HG03520 (cell line): ENCODE results near the gene FOXN3.

Source experiments
- ATAC-seq: cut with Tn5 transposase; IDR thresholded peaks from one replicate; pipeline ENCODE4 v1.9.1; 2021; ENCODE audit warnings: mild to moderate bottlenecking, moderate library complexity; ENCODE audit not compliant: unreplicated experiment

The FOXN3 gene

DNA sequence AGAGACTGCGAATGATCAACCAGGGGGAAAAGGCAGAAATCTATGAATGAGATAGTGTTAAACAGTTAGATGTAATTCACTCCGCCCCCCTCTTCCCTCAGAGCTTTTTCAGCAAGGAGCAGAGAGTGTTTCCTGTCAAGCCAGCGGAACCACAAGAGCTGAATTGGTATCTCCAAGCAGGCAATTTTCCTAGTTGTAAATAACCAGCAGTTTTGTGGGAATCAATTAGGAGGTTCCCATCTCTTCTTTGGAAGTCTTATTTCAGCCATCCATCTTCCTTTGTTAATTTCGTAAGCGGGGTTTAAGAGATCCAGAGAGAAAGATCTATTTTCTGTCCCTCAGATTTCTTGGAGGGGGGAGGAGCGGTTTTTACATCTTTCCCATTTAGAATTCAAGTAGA lies 178.0 kb downstream of the FOXN3 start:
- no peak for ATAC-seq

DNA sequence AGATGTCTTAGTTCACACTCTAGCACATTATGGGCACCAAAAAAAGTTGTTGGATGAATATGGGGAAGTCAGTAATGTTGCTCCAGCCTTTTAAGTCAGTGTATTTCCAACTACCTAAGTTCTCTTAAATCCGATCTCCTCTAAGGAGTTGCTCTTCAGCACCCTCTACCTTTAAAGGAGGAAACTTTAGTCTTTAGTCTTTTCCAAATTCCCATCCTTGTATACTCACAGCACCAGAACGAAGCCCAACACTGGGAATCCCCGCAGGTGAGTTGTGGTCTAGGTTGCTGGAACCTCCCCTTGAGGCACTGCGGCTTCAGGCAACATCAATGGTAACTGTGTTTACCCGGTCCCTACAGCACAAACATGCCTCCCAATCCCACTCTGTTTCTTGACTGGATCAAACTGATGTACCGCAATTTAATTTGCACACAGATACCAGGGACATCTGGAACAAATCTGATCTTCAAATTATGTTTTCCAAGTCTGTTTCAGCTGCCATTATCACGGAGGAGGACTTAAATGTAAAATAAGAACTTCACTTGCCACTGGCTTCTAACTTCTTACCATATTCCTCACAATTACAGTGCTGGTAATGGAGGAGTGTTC lies 179.0 kb downstream of the FOXN3 start:
- no peak for ATAC-seq

DNA sequence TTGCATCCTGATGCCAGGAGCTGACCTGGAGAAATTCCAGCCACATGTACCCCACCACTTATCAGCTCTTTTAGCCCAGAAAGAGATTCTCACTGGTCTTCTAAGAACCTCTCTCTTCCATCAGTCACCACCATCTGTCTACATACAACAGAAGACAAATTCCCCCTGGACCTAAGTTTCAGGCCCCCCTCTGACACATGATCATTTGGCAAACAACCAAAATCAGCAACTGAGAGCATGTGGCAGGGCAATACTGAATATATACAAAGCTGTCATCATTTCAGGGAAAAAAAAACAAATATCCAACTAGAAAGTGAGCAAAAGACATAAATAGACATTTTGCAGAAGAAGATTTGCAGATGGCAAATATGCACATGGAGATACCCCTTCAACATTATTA lies 180.2 kb downstream of the FOXN3 start:
- no peak for ATAC-seq

DNA sequence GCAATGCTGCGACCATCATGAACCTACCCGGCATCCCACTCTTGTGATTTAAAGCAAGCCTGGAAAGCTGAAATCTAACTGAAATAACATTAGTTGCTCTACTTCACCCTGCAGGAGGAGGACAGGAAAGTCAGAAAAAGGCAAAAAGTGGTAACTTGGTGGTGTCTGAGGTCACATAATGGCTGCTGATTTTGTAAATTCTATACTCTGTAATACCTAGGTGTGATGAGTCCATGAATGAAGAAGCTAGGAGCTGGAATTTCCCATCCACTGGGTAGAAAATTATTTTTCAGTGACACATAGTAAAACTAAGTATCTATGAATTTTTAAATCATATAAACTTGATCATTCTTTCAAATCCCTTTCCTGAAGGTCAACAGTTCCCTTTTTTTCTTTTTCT lies 183.8 kb downstream of the FOXN3 start:
- no peak for ATAC-seq

DNA sequence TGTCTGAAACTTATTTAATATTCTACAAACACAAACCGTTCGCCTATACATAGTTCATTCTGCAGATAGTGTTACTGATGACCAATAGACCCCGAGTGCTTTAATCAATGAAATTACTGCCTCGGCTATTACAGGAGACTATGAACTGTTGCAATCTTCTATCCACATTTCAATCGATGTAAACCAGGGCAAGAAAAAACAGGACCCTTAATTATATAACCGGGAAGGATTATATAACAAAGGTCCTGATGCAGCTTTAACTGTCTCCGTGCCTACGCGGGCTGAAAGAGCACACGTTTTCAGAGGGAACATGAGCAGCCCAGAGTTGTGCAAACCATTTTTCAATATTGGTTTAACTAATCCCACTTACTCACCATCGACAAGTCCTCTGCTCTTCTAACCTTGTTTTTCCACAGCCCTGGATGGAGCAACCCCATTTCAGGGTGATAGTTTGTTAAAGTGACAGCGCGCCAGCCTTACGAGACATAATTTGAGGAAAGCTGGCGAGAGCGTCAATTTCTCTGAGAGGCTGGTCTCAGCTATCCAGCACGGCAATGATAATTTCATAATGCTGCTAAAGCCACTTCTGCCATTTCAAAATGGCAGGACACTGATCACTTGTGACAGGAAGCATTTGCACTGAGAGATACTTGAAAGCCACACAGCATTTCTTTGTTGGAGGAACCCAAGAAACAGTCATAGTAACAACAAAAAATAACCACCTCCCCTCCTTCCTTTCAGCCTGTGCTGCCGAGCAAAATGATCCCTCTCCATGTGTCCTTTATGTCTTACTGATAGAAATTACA lies 184.6 kb downstream of the FOXN3 start:
- ATAC-seq = no peak

DNA sequence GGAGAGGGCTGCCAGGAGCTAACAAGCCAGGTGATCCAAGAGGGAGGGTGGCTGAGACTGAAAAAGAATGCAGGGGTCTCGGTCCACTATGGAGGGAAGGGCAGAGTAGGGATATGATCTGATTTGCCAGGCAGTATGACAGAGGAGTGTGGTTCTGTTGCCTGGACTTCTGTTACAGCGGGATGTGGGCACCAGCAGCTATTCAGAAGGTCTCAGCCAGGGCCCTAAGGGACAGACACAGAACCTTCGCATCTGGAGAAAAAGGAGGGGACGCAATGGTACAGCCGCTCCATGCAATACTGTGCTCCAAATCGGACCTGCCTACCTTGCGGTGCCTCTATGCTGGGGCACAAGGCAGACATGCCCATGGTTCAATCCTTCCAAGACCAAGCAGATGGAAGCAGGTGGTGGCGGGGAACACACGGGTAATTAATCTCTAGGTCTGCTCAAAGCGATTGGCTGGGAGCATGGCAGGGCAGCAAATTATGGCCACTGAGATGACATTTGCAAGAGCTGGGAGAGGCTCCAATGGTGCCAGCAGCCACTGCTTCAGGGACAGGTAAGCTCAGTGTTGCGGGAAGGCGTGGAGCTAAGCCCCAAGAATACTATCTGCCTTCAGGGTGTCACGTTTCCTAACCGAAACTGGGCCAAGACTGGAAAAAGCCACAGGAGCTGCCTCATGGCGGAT lies 185.5 kb downstream of the FOXN3 start:
- no peak for ATAC-seq

DNA sequence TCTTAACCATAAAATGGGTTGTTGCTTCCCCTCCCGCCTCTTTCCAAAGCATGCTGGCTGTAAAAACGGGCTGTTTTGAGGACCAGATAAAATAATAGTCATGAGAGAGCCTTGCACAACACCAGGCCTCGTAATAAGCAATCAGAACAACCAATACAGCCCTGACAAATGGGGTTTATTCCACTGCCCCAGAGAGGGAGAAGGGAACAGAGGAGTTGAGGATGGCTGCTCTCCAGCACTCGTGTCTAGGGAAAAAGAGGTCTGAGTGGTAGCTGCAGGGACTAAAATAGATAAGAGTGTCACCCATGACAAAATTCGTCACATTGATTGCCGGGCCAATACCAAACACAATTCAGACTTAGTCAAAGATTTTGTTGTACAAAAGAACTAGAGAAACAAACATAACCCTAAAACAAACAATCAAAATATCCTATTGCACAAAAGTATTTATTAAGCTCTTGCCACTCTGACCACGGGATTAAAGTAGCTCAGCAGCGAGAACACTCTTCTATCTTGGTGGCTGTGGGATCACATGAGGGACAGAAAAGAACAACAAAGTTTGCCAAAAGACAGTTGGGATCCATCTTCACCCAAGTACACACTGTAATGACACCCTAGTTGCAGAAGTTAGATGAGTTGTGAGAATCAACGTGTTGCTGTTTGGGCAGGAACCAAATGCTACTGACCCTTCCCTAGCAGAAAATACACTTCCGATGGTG lies 188.0 kb downstream of the FOXN3 start:
- ATAC-seq = no peak

DNA sequence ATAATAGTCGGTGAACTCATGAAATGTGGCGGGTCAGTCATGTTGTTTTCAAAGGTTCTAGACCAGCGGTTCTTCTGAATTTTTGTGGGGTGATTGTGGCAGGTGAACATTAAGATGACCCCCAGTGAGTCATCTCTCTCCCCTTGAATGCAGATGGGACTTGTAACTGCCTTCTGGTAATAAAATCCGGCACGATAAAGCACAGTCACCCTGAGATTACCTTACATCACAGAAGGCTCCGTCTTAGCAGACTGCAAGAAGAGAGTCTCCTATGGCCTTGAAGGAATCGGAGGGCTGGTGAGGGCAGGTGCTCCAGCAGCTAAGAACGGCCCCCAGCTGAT lies 189.6 kb downstream of the FOXN3 start:
- ATAC-seq = no peak

DNA sequence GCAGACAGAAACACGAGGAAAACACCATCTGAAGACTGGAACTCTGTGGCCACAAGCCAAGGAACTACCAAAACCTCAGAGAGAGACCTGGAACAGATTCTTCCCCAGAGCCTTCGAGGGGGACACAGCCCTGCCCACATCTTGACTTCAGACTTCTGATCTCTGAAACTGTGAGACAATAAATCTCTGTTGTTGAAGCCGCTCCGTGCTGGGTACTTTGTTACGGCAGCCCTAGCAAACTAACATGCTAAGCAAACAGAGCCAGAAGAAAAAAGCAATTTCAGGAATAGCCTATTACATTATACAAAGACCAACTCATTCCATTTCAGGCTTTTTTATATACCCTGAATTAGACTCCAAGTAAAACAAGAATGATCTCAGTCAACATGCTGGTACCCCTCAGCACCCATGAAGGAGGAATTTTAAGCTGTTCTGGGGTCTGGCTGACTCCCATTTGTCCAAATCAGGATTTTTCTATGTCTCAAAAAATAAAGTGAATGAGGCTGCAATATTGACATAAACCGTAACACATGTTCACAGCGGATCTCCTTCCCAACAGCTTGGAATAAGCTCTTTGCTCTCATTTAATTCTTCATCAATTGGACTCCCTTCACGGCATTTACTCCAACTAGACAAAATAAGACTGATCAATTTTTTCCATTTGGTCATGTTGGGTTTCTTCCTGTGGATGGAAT lies 190.1 kb downstream of the FOXN3 start:
- ATAC-seq = no peak

DNA sequence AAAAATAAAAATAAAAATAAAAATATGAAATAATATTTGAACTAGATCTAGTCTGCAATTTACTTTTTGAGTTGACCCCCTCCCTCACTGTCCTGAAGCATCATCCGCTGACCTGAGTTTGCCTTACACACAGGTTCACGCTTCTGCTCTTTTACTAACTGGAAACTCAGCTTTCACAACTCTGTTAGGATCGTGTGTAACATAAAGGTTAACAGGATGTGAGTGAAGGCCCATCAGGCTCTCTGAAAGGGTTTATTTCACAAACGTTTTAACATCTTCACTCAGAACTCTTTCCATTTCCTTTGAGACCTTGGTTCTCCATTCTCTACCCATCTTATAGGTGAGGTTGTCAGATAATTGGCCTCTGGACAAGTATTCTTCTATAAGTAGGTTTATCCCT lies 191.4 kb downstream of the FOXN3 start:
- no peak for ATAC-seq

DNA sequence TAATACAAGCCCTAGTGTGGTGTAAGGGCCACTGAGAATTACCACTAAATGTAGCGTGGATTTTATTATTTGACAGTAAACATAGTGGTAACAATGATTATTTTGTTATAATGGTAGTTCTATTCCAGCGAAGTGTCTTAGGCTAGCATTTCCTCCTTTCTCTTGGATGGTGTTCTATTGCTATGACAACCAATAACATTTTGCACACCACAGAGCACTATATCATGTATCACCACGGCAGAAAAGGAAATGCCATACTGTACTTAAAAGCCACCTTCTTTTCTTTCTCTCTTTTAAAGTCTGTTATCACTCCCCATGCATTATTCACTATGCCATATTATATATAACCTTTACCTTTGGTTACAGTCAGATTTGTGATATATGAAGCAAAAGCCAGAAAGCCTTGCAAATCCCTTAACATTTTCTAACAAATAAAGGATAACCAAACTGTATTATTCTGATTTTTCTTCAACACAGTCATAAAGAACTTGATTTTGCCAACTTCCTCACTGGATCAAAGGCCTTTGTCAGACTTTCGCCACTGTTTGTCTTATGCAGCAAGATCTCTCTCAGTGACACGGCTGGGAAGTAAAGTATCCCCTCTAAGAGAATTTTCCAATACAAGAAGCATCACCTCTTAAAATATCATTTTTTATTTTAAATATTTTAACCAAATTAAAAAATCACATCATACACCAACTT lies 195.8 kb downstream of the FOXN3 start:
- ATAC-seq = no peak

DNA sequence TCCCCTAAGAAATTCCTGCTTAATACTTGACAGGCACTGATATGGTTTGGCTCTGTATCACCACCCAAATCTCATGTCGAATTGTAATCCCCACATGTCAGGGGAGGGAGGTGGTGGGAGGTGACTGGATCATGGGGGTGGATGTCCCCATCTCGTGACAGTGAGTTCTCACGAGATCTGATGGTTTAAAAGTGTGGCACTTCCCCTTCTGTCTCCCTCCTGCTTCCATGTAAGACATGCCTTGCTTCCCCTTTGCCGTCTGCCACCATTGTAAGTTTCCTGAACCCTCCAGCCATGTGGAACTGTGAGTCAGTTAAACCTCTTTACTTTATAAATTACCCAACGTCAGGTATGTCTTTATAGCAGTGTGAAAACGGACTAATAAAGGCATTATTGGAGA lies 198.0 kb downstream of the FOXN3 start:
- no peak for ATAC-seq

DNA sequence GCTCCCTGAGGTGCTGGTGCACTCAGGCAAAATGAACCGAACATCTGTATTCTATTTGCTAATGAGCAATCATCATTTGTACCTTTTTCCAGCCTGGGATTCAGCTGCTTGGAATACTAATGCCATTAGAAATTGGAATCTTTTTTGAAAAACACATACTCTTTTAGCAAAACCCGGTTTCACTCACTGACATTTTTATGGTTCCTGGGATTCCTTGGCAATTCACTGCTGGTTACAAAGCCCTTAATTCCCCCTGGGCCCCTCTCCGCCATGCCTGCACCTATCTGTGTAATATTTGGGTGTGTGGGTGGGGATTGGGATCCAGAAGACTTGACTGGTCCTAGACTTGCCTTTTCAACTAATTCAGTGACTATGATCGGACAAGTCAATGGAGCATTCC lies 199.1 kb downstream of the FOXN3 start:
- no peak for ATAC-seq

DNA sequence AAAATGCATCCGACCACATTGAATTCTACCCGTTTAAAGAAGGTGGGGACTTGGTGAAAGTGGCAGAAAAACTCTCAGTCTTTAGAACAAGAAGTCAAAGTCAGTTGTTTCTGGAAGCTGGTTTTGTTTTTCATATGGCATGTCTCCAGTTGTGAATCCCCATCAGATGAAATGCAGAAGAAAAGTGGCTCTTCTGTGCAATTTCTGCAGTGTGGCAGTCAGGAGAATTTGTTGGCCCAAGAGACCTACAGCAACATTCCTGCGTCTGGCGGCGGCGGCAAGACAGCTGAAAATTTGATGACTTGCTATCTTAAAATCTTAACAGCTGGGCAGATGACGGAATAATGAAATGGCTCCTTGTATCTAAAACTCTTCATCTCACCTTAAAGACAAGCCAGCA lies 201.5 kb downstream of the FOXN3 start:
- no peak for ATAC-seq

DNA sequence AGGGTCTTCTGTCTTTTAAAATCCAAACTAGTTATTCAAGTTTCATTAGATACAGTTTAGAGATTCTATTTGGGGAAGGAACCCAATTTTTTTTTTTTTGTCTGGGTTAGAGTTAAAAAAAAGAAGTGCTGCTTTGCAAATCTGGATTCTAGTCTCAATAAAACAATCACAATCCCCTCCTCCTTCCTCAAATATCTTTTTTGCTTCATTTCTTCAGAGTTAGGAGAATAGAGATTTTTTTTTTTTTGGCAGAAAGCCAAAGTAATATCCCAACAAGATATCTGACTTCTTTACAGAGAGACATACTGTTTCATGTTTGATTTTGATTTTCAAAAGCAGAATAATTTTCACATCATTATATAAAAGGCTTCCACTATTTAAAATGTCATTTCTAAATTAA lies 201.9 kb downstream of the FOXN3 start:
- no peak for ATAC-seq

DNA sequence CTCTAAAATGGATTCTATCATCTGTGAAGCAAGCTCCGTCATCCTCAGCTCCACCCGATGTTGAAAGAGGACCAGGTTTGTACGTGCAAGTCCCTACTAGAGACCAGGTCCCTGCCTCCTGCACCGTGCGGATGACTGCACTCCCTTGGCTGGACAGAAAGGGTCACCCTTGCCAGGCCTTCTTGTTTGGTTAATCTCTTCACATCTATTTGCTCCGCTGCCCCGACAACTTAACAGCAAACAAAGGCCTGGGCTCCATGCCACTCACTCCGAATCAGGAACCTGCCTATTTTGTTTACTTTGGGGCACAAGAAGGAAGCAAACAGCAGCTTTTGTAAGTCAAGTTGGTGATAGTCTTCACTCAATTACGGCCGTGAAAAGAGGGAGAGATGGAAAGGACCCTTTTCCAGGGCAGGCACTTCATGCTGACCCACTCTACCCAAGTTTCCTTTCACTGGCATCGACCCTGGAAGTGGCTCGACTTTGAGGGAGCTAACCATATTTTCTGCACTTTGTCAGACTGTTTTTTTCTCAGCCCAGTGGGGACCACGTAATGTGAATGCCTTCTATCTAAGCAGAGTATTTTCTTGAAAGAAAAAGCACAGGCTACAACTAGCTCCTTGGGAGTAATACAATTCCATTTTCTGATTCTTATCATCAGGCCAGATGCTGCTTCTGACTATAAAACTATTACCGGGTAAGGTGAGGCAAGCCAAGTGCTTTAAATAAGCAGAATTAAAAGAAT lies 202.6 kb downstream of the FOXN3 start:
- ATAC-seq = no peak

DNA sequence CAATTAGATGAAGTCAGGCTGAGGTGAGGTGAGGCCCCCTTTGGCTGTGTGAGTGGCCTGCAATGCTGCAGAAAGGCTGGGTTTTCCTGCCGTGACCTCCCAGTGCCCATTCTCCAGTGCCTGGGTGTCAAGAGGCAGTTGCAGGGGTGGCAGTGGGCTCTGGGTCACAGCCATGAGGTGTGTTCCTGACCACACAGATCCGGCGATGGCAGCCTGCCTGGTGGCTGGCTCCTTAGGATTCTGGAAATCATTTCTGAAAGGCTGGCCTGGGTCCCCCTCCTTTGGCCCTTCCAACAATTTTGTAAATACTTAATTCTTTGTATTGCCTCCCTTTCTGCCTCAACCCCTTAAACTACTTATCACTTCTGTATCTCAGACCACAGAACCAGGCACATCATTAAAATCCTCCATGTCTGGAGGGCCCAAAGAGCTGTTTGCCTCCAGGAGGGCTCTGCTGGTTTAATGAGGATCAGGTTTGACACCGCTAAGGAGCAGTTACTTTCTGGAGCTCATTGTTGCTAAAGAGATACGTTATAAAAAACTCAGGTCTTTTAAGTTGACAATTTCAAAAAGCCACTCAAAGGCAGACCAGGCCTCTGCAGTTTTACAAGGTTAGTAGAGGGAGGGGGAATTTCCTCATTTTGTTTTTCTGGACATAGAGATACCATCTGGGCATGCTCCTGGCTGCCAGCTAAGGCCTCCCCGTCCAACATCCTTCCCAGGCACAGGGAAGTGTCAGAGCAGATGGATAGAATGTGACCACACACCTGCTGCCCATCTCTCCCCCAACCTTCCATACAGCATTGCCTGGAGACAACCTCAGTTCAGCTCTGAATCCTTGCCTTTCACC lies 204.4 kb downstream of the FOXN3 start:
- ATAC-seq = no peak

DNA sequence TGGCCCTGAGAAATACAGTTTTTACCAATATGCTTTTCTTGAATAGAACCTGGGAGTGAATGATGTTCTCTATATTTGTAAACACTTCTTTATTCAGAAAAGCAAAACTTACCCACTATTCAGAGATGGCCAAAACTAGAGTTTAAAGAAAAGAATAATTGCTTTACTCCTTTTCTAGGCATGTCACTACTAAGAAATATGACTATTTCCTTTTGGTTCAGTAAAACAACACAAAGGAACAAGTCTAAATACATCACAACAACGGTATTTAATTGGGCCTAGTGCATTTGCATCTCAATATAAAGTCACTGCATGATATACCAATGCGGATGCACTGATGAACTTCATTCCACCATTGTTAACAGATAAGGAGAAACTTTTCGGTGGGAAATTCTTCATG lies 207.5 kb downstream of the FOXN3 start:
- no peak for ATAC-seq

DNA sequence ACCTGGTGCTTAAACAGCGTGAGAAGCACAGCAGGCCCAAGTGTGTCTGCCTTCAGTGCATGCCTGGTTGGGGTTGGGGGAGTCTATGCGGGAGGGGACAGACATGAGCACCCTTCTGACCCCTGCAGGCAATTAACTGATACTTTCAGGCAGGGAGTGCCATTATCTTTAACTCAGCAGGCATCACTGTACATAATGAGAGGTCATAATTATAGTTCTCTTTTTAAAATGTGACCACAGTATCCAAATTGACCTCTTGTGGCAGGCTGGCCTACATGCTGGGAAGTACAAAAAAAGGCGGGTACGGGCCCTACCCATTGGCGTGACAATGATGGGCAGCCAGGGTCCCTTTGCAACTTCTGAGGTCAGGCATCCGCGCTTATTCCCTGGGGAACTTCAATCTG lies 209.1 kb downstream of the FOXN3 start:
- no peak for ATAC-seq
